ENCODE measurements around the gene RFX8. TPM values are rescaled to one million over a fixed set of nuclear protein-coding genes. Genes with fewer than 3 reads are reported as not detected.

The RFX8 gene
- total RNA-seq, 1 experiment from 2014 or later = not detected

DNA sequence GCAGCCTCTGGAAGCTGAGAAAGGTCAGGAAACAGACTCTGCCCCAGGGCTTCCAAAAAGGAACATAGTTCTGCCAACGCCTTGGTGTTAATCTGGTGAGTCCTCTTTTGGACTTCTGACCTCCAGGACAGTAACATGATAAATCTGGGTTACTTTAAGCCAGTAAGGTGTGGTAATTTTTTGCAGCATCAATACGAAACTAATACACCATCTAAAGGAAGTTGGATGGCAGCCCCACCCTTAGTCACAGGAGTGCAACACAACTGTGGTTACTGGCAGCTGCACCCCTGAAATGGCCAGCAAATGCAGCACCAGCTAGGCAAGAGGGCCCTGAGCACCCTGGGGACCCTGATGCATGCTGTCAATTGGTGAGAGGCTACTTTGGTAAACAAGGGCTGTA, 113.4 kb downstream of the RFX8 start:
- H3K27me3 Mint-ChIP-seq (ENCODE audit: insufficient read depth, unreplicated experiment) = no peaks in the 10 kb centered on the region
- intact Hi-C loops (cut with micrococcal nuclease) = no loop called here

GRCh38 chr2:101361121-101361520, 113.8 kb downstream of the RFX8 start:
- no peaks in the 10 kb centered on the region for H3K36me3 Mint-ChIP-seq (ENCODE audit: insufficient read depth, unreplicated experiment)
- BruUV-seq (replicated peaks) = no TSS peak
- peaks cover 36% of the 10 kb centered on the region for H3K4me1 Mint-ChIP-seq (ENCODE audit: insufficient read depth, unreplicated experiment)
- ChIA-PET POLR2A (interaction anchor here (0.6 to 4.2 kb wide), 11 partner anchors 11 to 466 kb away, joined by 3 to 19 read pairs (median 4); partner anchors contain the start of genes CREG2 and MAP4K4), CTCF (interaction anchor here (0.5 to 2.4 kb wide), 6 partner anchors 11 to 462 kb away, joined by 3 to 9 read pairs (median 4); partner anchors contain the start of gene CREG2)
- H3K27ac Mint-ChIP-seq (ENCODE audit: low read depth, unreplicated experiment) = no peak overlapping the region
- TF ChIP-seq, protein P1, sequence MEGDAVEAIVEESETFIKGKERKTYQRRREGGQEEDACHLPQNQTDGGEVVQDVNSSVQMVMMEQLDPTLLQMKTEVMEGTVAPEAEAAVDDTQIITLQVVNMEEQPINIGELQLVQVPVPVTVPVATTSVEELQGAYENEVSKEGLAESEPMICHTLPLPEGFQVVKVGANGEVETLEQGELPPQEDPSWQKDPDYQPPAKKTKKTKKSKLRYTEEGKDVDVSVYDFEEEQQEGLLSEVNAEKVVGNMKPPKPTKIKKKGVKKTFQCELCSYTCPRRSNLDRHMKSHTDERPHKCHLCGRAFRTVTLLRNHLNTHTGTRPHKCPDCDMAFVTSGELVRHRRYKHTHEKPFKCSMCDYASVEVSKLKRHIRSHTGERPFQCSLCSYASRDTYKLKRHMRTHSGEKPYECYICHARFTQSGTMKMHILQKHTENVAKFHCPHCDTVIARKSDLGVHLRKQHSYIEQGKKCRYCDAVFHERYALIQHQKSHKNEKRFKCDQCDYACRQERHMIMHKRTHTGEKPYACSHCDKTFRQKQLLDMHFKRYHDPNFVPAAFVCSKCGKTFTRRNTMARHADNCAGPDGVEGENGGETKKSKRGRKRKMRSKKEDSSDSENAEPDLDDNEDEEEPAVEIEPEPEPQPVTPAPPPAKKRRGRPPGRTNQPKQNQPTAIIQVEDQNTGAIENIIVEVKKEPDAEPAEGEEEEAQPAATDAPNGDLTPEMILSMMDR (IDR thresholded peaks at IDR 0.05; ENCODE audit: unreplicated experiment) = no peak
- no peak for DNase-seq (ENCODE audit: unreplicated experiment)
- no peak overlapping the region for H3K4me3 Mint-ChIP-seq (ENCODE audit: unreplicated experiment)
- no peaks in the 10 kb centered on the region for H3K9me3 Mint-ChIP-seq (ENCODE audit: unreplicated experiment)
- H3K27me3 Mint-ChIP-seq (ENCODE audit: insufficient read depth, unreplicated experiment) = no peaks in the 10 kb centered on the region
- intact Hi-C loops (cut with micrococcal nuclease) = no loop called here

More for the DNA sequence above, 113.4 kb downstream of the RFX8 start:
- no TSS peak for BruUV-seq (replicated peaks)
- Mint-ChIP-seq H3K4me1 (ENCODE audit: insufficient read depth, unreplicated experiment) (peaks cover 32% of the 10 kb centered on the region), H3K9me3 (ENCODE audit: unreplicated experiment) (no peaks in the 10 kb centered on the region), H3K36me3 (ENCODE audit: insufficient read depth, unreplicated experiment) (no peaks in the 10 kb centered on the region), H3K4me3 (ENCODE audit: unreplicated experiment) (no peak overlapping the region), H3K27ac (ENCODE audit: low read depth, unreplicated experiment) (no peak overlapping the region)
- CTCF ChIA-PET = interaction anchor here (0.5 to 2.4 kb wide), 8 partner anchors 10 to 462 kb away, joined by 3 to 9 read pairs (median 4); partner anchors contain the start of gene CREG2
- peak; percentile 26 for DNase-seq (ENCODE audit: unreplicated experiment)
- POLR2A ChIA-PET = interaction anchor here (0.6 to 4.2 kb wide), 12 partner anchors 11 to 465 kb away, joined by 3 to 19 read pairs (median 4); partner anchors contain the start of genes CREG2 and MAP4K4
- TF ChIP-seq, protein P1 (IDR thresholded peaks at IDR 0.05; ENCODE audit: unreplicated experiment) = no peak

GRCh38 chr2:101360232-101360631, 114.7 kb downstream of the RFX8 start:
- Mint-ChIP-seq H3K27me3 (ENCODE audit: insufficient read depth, unreplicated experiment) (no peaks in the 10 kb centered on the region), H3K4me1 (ENCODE audit: insufficient read depth, unreplicated experiment) (peaks cover 45% of the 10 kb centered on the region), H3K36me3 (ENCODE audit: insufficient read depth, unreplicated experiment) (no peaks in the 10 kb centered on the region), H3K4me3 (ENCODE audit: unreplicated experiment) (peak overlapping the region; percentile 33), H3K27ac (ENCODE audit: low read depth, unreplicated experiment) (peak overlapping the region; percentile 37), H3K9me3 (ENCODE audit: unreplicated experiment) (no peaks in the 10 kb centered on the region)
- no TSS peak for BruUV-seq (replicated peaks)
- TF ChIP-seq, protein P1 (IDR thresholded peaks at IDR 0.05; ENCODE audit: unreplicated experiment) = no peak
- CTCF ChIA-PET = interaction anchor here (0.6 to 2.4 kb wide), 5 partner anchors 12 to 358 kb away, joined by 3 to 9 read pairs (median 4); partner anchors contain the start of gene CREG2
- intact Hi-C loops (cut with micrococcal nuclease) = no loop called here
- POLR2A ChIA-PET = interaction anchor here (1.1 to 4.2 kb wide), 4 partner anchors 29 to 337 kb away, joined by 3 to 19 read pairs (median 10); partner anchors contain the start of genes CREG2 and MAP4K4
- DNase-seq (ENCODE audit: unreplicated experiment) = peak; percentile 71

DNA sequence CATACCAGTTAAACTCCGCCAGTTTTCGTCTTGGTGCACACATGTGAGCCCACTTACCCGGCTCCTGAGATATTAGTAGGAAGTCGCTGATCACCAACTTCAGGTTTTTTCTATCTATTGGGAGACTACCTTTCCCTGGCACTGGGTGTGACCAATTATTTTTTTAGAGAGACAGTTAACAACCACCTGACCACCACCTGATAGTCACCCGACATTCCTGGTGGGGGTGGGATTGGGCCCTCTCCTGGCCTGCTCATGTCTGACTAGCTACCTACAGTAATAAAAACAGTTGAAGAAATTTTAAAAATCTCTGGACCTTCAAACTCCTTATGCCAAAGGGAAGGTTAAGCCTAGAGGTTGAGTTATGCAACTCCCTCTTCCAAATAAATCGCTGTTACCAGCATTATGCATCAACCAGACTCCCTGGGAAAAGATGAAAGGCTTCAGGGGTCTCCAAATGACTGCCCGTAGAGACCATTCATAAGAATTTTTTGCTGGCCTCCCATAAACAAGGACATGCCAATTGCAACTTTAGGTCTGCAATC, 115.4 kb downstream of the RFX8 start:
- no peak for DNase-seq (ENCODE audit: unreplicated experiment)
- ChIA-PET CTCF (interaction anchor here (0.6 to 2.7 kb wide), 5 partner anchors 10 to 141 kb away, joined by 3 to 9 read pairs (median 7); partner anchors contain the start of gene CREG2), POLR2A (interaction anchor here (0.9 to 4.2 kb wide), 3 partner anchors 17 to 36 kb away, joined by 3 to 19 read pairs (median 15); partner anchors contain the start of gene CREG2)
- intact Hi-C loops (cut with micrococcal nuclease) = no loop called here
- peaks cover 46% of the 10 kb centered on the region for H3K4me1 Mint-ChIP-seq (ENCODE audit: insufficient read depth, unreplicated experiment)
- H3K36me3 Mint-ChIP-seq (ENCODE audit: insufficient read depth, unreplicated experiment) = no peaks in the 10 kb centered on the region
- TF ChIP-seq, protein P1 (IDR thresholded peaks at IDR 0.05; ENCODE audit: unreplicated experiment) = no peak
- no peaks in the 10 kb centered on the region for H3K9me3 Mint-ChIP-seq (ENCODE audit: unreplicated experiment)
- no peaks in the 10 kb centered on the region for H3K27me3 Mint-ChIP-seq (ENCODE audit: insufficient read depth, unreplicated experiment)
- BruUV-seq (replicated peaks) = no TSS peak
- no peak overlapping the region for H3K27ac Mint-ChIP-seq (ENCODE audit: low read depth, unreplicated experiment)
- no peak overlapping the region for H3K4me3 Mint-ChIP-seq (ENCODE audit: unreplicated experiment)

All from MCF 10A (cell line).